Adrenal gland (tissue), 19 donors: Measurements from ENCODE around the gene GALK1. TPM values are rescaled to one million over a fixed set of nuclear protein-coding genes. Genes with fewer than 3 reads are reported as not detected.

Experiments used
- DNase-seq, 7 donors: peaks; one replicate each; pipeline ENCODE4 v3.0.0-alpha.2; 2019 to 2020
- H3K27ac ChIP-seq, 5 donors: fragments of 200-600 bp; sonication (generic) in 4 of 5; 1 replicate in 3 of 5; 2 replicates in 2 of 5; pipeline versions ENCODE4 v1.5.1 to v1.8.0; 2016 to 2020; ENCODE audit warnings: mild to moderate bottlenecking in 1 of 5
- H3K27me3 ChIP-seq: fragments of 200-600 bp; 2 replicates; pipeline ENCODE4 v1.8.0; 2021
- H3K36me3 ChIP-seq, 2 donors: fragments of 200-600 bp; replicated peaks in 1 of 2; 1 replicate in 1 of 2; 2 replicates in 1 of 2; pipeline versions ENCODE4 v1.5.1 to v1.8.0; 2018 to 2022
- H3K4me1 ChIP-seq, 2 donors: fragments of 200-600 bp; replicated peaks in 1 of 2; 1 replicate in 1 of 2; 2 replicates in 1 of 2; pipeline versions ENCODE4 v1.5.1 to v1.8.0; 2018 to 2021
- H3K4me3 ChIP-seq, 4 donors: fragments of 200-600 bp; sonication (generic) in 3 of 4; one replicate each; pipeline ENCODE4 v1.5.1; 2016 to 2018
- H3K9me3 ChIP-seq, 3 donors: fragments of 200-600 bp; sonication (generic) in 1 of 3; replicated peaks in 1 of 3; 1 replicate in 2 of 3; 2 replicates in 1 of 3; pipeline versions ENCODE4 v1.5.1 to v1.8.0; 2016 to 2021
- CTCF ChIP-seq, 6 experiments: fragments of 450-650 bp in 4 of 6; fragments of 200-600 bp in 2 of 6; sonication (generic) in 1 of 6; IDR thresholded peaks; 1 replicate in 5 of 6; 2 replicates in 1 of 6; pipeline versions ENCODE4 v1.5.1 to v1.8.0; 2016 to 2021; ENCODE audit warnings: antibody characterized with exemption in 6 of 6, mild to moderate bottlenecking in 2 of 6, moderate library complexity in 1 of 6
- POLR2A ChIP-seq, 2 donors: fragments of 450-650 bp; IDR thresholded peaks; one replicate each; pipeline ENCODE4 v1.6.1; 2017; ENCODE audit warnings: antibody characterized with exemption in 2 of 2, mild to moderate bottlenecking in 2 of 2, moderate library complexity in 1 of 2
- WGBS, 4 donors: extraction: QIAGEN DNeasy Blood & Tissue Kit in 2 of 4; methylation state at CpG; one replicate each; pipeline versions ENCODE4 v1.1.5 to v1.1.7; 2013 to 2017; 5-methylcytosine and 5-hydroxymethylcytosine counted together
- intact Hi-C, 2 donors: fragments of 100-400 bp; cut with DNase I; formaldehyde crosslinking; loops; one replicate each; pipeline versions ENCODE4 v1.14.1 to v1.15.0; 2022 to 2023
- long read RNA-seq, 10 donors: library from polyadenylated mRNA in 3 of 10; unstranded in 2 of 10; stranded (forward) in 1 of 10; transcript quantifications; one replicate each; pipeline ENCODE4 v2.0.0 and lab custom pipeline, GENCODE V29; 2021 to 2026
- polyA plus RNA-seq, 3 donors: library from polyadenylated mRNA; stranded (reverse); fragments of 200-250 nt in 2 of 3; fragments of 350-450 nt in 1 of 3; fragmentation: Illumina TruSeq in 1 of 3; extraction: RNeasy Lipid Tissue Mini Kit (QIAGEN cat#74804) in 1 of 3; gene quantifications; one replicate each; pipeline ENCODE4 v1.2.3, GENCODE V29; 2013 to 2014
- total RNA-seq, 9 donors: library from RNA; depleted of rRNA in 4 of 9; stranded (reverse); fragments of >200 nt in 4 of 9; fragments of 120-200 nt in 1 of 9; fragmentation: NEBNext Ultra II Directional in 1 of 9; extraction: Animal tissue kit (Norgen Biotek cat#: 25700) in 1 of 9; gene quantifications; one replicate each; pipeline versions ENCODE4 v1.1.0 to v1.2.4, GENCODE V29; 2013 to 2023
- donor health status: healthy with polysubstance abuse.
- donor health status: Bipolar disorder and iron deficiency.
- donor health status: DM: yes; HTN: yes; CAD: no.
- donor health status: DM: no; HTN: no; CAD: no.
- donor health status: DM: no; HTN: no; CAD: no.
- donor health status: DM: yes; HTN: yes; CAD: no.

The GALK1 gene
- total RNA-seq = 10 to 100 TPM; 13.9 to 47.3 (median 24.7) TPM
- 10 to 100 TPM in 2 of 3 donors, 1 to 10 TPM in 1; 1.4 to 39.1 (median 37.2) TPM for polyA plus RNA-seq
- long read RNA-seq, donor 1, transcript GALK1-205 (8 exons, 1,866 nt) = major isoform, 22 of 24 reads
- long read RNA-seq, donor 1, partial matches to known transcripts = 0 of 24 reads
- long read RNA-seq, donor 1, other reads (novel, unspliced or antisense) = 0 of 24 reads
- long read RNA-seq, donor 2, transcript GALK1-205 (8 exons, 1,866 nt) = major isoform, 21 of 28 reads
- long read RNA-seq, donor 2, partial matches to known transcripts = 6 of 28 reads
- long read RNA-seq, donor 2, other reads (novel, unspliced or antisense) = 0 of 28 reads
- long read RNA-seq, donor 3, transcript GALK1-205 (8 exons, 1,866 nt) = major isoform, 11 of 13 reads
- long read RNA-seq, donor 3, partial matches to known transcripts = 0 of 13 reads
- long read RNA-seq, donor 3, other reads (novel, unspliced or antisense) = 0 of 13 reads
- long read RNA-seq, donor 4, transcript GALK1-205 (8 exons, 1,866 nt) = major isoform, 12 of 13 reads
- long read RNA-seq, donor 4, partial matches to known transcripts = 0 of 13 reads
- long read RNA-seq, donor 4, other reads (novel, unspliced or antisense) = 1 of 13 reads
- long read RNA-seq, donor 5, transcript GALK1-205 (8 exons, 1,866 nt) = major isoform, 46 of 55 reads
- long read RNA-seq, donor 5, partial matches to known transcripts = 1 of 55 reads
- long read RNA-seq, donor 5, other reads (novel, unspliced or antisense) = 8 of 55 reads
- long read RNA-seq, donor 6, transcript GALK1-205 (8 exons, 1,866 nt) = major isoform, 9 of 12 reads
- long read RNA-seq, donor 6, partial matches to known transcripts = 0 of 12 reads
- long read RNA-seq, donor 6, other reads (novel, unspliced or antisense) = 2 of 12 reads
- long read RNA-seq, donor 7, partial matches to known transcripts = 0 of 4 reads
- long read RNA-seq, donor 7, other reads (novel, unspliced or antisense) = 0 of 4 reads
- long read RNA-seq, donor 8, transcript GALK1-205 (8 exons, 1,866 nt) = major isoform, 25 of 30 reads
- long read RNA-seq, donor 8, partial matches to known transcripts = 0 of 30 reads
- long read RNA-seq, donor 8, other reads (novel, unspliced or antisense) = 0 of 30 reads
- long read RNA-seq, donor 9, transcript GALK1-205 (8 exons, 1,866 nt) = major isoform, 13 of 18 reads
- long read RNA-seq, donor 9, transcript GALK1-206 (2 exons, 866 nt) = minor isoform, 5 of 18 reads
- long read RNA-seq, donor 9, partial matches to known transcripts = 0 of 18 reads
- long read RNA-seq, donor 9, other reads (novel, unspliced or antisense) = 0 of 18 reads
- long read RNA-seq, donor 10, partial matches to known transcripts = 0 of 3 reads
- long read RNA-seq, donor 10, other reads (novel, unspliced or antisense) = 0 of 3 reads

GRCh38 chr17:75764711-75765421 is at the start of gene GALK1:
Gene GALK1 (minus strand): TSS chr17:75765192. CDS start chr17:75765136, 56 bp downstream.
- Histone ChIP-seq H3K9me3 (no peaks in the 10 kb centered on the region), H3K4me1 (peaks cover 2 to 13% of the 10 kb centered on the region in 2 donors), H3K4me3 (peak within 1 kb of the TSS; percentile 16 to 57 (median 50)), H3K27me3 (no peaks in the 10 kb centered on the region), H3K36me3 (no peaks in the 10 kb centered on the region), H3K27ac (peak within 1 kb of the TSS in 4 of 5 donors; percentile 40 to 91 (median 76))
- TF ChIP-seq CTCF (IDR thresholded peaks at IDR 0.05) (peak in 5 of 6 experiments; percentile 18 to 58 (median 49)), POLR2A (IDR thresholded peaks at IDR 0.05) (peak; percentile 38 to 55)
- peak; percentile 67 to 81 (median 75) for DNase-seq
- WGBS, 4 donors = 0 to 1% (median 0%) methylated on average over 3 to 71 of the region's 71 CpGs; no CpG with 5 or more reads in 1 of the 4 donors
- intact Hi-C loops = loop anchor here (10.0 kb wide), 2 partner anchors 50 to 60 kb away; no protein-coding TSS in a partner anchor

- Histone ChIP-seq H3K27ac (peak overlapping the region in 1 of 5 donors; percentile 90), H3K36me3 (peaks cover 0 to 80% of the 10 kb centered on the region in 2 donors), H3K4me1 (peaks cover 12 to 15% of the 10 kb centered on the region in 2 donors), H3K4me3 (no peak overlapping the region), H3K9me3 (no peaks in the 10 kb centered on the region), H3K27me3 (no peaks in the 10 kb centered on the region)
- no peak for DNase-seq
- TF ChIP-seq POLR2A (IDR thresholded peaks at IDR 0.05) = no peak
- no peak for TF ChIP-seq CTCF (IDR thresholded peaks at IDR 0.05)
- intact Hi-C loops = loop anchor here in 1 of 2 donors (10.0 kb wide), 1 partner anchor 49 kb away; the partner anchor contains the start of gene GALK1
- 84 to 93% (median 90%) methylated on average over 4 to 6 of the region's 6 CpGs for WGBS, 4 donors
These were observed 49.0 kb upstream of the GALK1 start for GRCh38 chr17:75814021-75814395.

GRCh38 chr17:75813081-75814020 is 48.4 kb upstream of the GALK1 start:
- H3K36me3 ChIP-seq = peaks cover 0 to 74% of the 10 kb centered on the region in 2 donors
- WGBS, 4 donors = 85 to 92% (median 88%) methylated on average over 15 to 24 of the region's 24 CpGs
- no peaks in the 10 kb centered on the region for H3K9me3 ChIP-seq
- TF ChIP-seq POLR2A (IDR thresholded peaks at IDR 0.05) (no peak), CTCF (IDR thresholded peaks at IDR 0.05) (no peak)
- H3K27me3 ChIP-seq = no peaks in the 10 kb centered on the region
- H3K4me3 ChIP-seq = no peak overlapping the region
- H3K4me1 ChIP-seq = peaks cover 12 to 15% of the 10 kb centered on the region in 2 donors
- H3K27ac ChIP-seq = peak overlapping the region in 1 of 5 donors; percentile 39
- intact Hi-C loops = loop anchor here in 1 of 2 donors (10.0 kb wide), 1 partner anchor 49 kb away; the partner anchor contains the start of gene GALK1
- DNase-seq = peak in 1 of 7 donors; percentile 22
